Thyroid gland (tissue), 4 donors: ENCODE data around the gene GRIN2A.

Experiments used
- POLR2A ChIP-seq, 2 donors: fragments of 450-650 bp; IDR thresholded peaks; one replicate each; pipeline ENCODE4 v1.6.1; 2017; ENCODE audit warnings: antibody characterized with exemption in 2 of 2, mild to moderate bottlenecking in 2 of 2, moderate library complexity in 1 of 2
- TF ChIP-seq, protein P1 (sequence below), 6 experiments: fragments of 200-600 bp in 3 of 6; fragments of 450-650 bp in 3 of 6; sonication (generic) in 3 of 6; IDR thresholded peaks; one replicate each; pipeline ENCODE4 v1.5.1; 2016 to 2019; ENCODE audit warnings: antibody characterized with exemption in 6 of 6, mild to moderate bottlenecking in 2 of 6, inconsistent platforms in 1 of 6, moderate library complexity in 1 of 6

- TF ChIP-seq, protein P1, sequence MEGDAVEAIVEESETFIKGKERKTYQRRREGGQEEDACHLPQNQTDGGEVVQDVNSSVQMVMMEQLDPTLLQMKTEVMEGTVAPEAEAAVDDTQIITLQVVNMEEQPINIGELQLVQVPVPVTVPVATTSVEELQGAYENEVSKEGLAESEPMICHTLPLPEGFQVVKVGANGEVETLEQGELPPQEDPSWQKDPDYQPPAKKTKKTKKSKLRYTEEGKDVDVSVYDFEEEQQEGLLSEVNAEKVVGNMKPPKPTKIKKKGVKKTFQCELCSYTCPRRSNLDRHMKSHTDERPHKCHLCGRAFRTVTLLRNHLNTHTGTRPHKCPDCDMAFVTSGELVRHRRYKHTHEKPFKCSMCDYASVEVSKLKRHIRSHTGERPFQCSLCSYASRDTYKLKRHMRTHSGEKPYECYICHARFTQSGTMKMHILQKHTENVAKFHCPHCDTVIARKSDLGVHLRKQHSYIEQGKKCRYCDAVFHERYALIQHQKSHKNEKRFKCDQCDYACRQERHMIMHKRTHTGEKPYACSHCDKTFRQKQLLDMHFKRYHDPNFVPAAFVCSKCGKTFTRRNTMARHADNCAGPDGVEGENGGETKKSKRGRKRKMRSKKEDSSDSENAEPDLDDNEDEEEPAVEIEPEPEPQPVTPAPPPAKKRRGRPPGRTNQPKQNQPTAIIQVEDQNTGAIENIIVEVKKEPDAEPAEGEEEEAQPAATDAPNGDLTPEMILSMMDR (IDR thresholded peaks at IDR 0.05): no peak
- TF ChIP-seq POLR2A (IDR thresholded peaks at IDR 0.05): no peak
These were observed 335.1 kb downstream of the GRIN2A start for GRCh38 chr16:9847146-9847545.
